Vagina (tissue), 2 donors: ENCODE measurements around the gene LIG1. TPM values are rescaled to one million over a fixed set of nuclear protein-coding genes. Genes with fewer than 3 reads are reported as not detected.
A peak's percentile ranks its signal among the peaks of the same experiment; 100 is the strongest.

Experiments used
- DNase-seq, 2 donors: peaks; one replicate each; pipeline ENCODE4 v3.0.0-alpha.2; 2017; ENCODE audit errors: extremely low spot score in 2 of 2
- H3K27ac ChIP-seq: fragments of 200-600 bp; sonication (generic); one replicate; pipeline ENCODE4 v1.5.1; 2019
- H3K27me3 ChIP-seq: fragments of 200-600 bp; sonication (generic); one replicate; pipeline ENCODE4 v1.5.1; 2019
- H3K36me3 ChIP-seq, 2 donors: fragments of 200-600 bp; sonication (generic); one replicate each; pipeline ENCODE4 v1.5.1; 2017 to 2019
- H3K4me1 ChIP-seq: fragments of 200-600 bp; sonication (generic); one replicate; pipeline ENCODE4 v1.5.1; 2019
- H3K4me3 ChIP-seq, 2 donors: fragments of 200-600 bp; sonication (generic); 1 replicate in 1 of 2; 2 replicates in 1 of 2; pipeline ENCODE4 v1.5.1; 2016 to 2019
- H3K9me3 ChIP-seq: fragments of 200-600 bp; sonication (generic); one replicate; pipeline ENCODE4 v1.5.1; 2019
- CTCF ChIP-seq, 3 experiments: fragments of 450-650 bp in 2 of 3; fragments of 200-600 bp in 1 of 3; sonication (generic) in 1 of 3; IDR thresholded peaks; one replicate each; pipeline ENCODE4 v1.5.1; 2017 to 2019; ENCODE audit warnings: antibody characterized with exemption in 3 of 3, mild to moderate bottlenecking in 2 of 3, moderate library complexity in 2 of 3
- POLR2A ChIP-seq, 2 donors: fragments of 450-650 bp; IDR thresholded peaks; one replicate each; pipeline ENCODE4 v1.6.1; 2017; ENCODE audit warnings: antibody characterized with exemption in 2 of 2, mild to moderate bottlenecking in 2 of 2, moderate library complexity in 2 of 2
- POLR2AphosphoS5 ChIP-seq, 2 donors: sonication (generic); formaldehyde crosslinking; IDR thresholded peaks; one replicate each; pipeline ENCODE4 v1.9.0; 2017; ENCODE audit warnings: antibody characterized with exemption in 2 of 2, mild to moderate bottlenecking in 2 of 2, low read depth in 1 of 2; ENCODE audit not compliant: insufficient read depth in 1 of 2
- intact Hi-C: fragments of 100-400 bp; cut with DNase I; formaldehyde crosslinking; loops from one replicate; pipeline ENCODE4 v1.15.1; 2023
- total RNA-seq: library from RNA; depleted of rRNA; stranded (reverse); fragments of >200 nt; gene quantifications from one replicate; pipeline ENCODE4 v1.2.3, GENCODE V29; 2016

LIG1 gene
- total RNA-seq, 1 donor from 2014 or later: 10.8 TPM

GRCh38 chr19:48152551-48152950, 17.6 kb downstream of the LIG1 start:
- no peaks in the 10 kb centered on the region for H3K9me3 ChIP-seq
- H3K4me1 ChIP-seq: no peaks in the 10 kb centered on the region
- no peaks in the 10 kb centered on the region for H3K27me3 ChIP-seq
- no peak for DNase-seq
- H3K27ac ChIP-seq: no peak overlapping the region
- peak in 1 of 2 donors; percentile 40 for TF ChIP-seq POLR2AphosphoS5 (IDR thresholded peaks at IDR 0.05; ENCODE audit: insufficient read depth in 1 of 2, low read depth in 1 of 2)
- TF ChIP-seq CTCF (IDR thresholded peaks at IDR 0.05): peak; percentile 72 to 84 (median 81)
- no peak for TF ChIP-seq POLR2A (IDR thresholded peaks at IDR 0.05)
- no peak overlapping the region for H3K4me3 ChIP-seq
- intact Hi-C loops: loop anchor here (5.0 kb wide), 1 partner anchor 45 kb away; no protein-coding TSS in a partner anchor
- no peaks in the 10 kb centered on the region for H3K36me3 ChIP-seq

GRCh38 chr19:48149430-48149829, 20.7 kb downstream of the LIG1 start:
- Histone ChIP-seq H3K36me3 (no peaks in the 10 kb centered on the region), H3K27ac (peak overlapping the region; percentile 37), H3K9me3 (no peaks in the 10 kb centered on the region), H3K4me1 (no peaks in the 10 kb centered on the region), H3K27me3 (no peaks in the 10 kb centered on the region), H3K4me3 (no peak overlapping the region)
- no peak for DNase-seq
- intact Hi-C loops: no loop called here
- no peak for TF ChIP-seq POLR2AphosphoS5 (IDR thresholded peaks at IDR 0.05; ENCODE audit: insufficient read depth in 1 of 2, low read depth in 1 of 2)
- TF ChIP-seq CTCF (IDR thresholded peaks at IDR 0.05): no peak
- TF ChIP-seq POLR2A (IDR thresholded peaks at IDR 0.05): no peak

DNA sequence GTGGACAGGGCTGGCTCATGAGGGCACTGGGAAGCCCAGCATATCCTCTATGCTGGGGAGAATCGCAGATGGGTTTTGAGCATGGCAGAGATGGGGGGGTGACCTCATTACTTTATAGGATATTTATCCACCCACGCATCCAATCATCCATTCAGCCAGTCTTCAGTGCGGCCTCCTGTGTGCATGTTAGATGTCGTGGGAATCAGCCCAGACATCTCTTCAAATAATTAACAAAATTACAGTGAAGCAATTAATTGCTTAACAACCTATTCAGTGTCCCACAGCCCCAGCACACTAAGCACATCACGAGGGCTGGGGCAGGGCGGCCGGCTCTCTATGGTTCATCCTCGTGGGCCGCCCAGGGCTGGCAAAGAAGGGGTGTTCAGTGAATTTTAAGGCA, 21.6 kb downstream of the LIG1 start:
- TF ChIP-seq CTCF (IDR thresholded peaks at IDR 0.05): no peak
- no peak for TF ChIP-seq POLR2A (IDR thresholded peaks at IDR 0.05)
- no peak for TF ChIP-seq POLR2AphosphoS5 (IDR thresholded peaks at IDR 0.05; ENCODE audit: insufficient read depth in 1 of 2, low read depth in 1 of 2)
- no peak overlapping the region for H3K27ac ChIP-seq
- no peaks in the 10 kb centered on the region for H3K9me3 ChIP-seq
- intact Hi-C loops: no loop called here
- no peaks in the 10 kb centered on the region for H3K36me3 ChIP-seq
- no peak overlapping the region for H3K4me3 ChIP-seq
- DNase-seq: no peak
- H3K27me3 ChIP-seq: no peaks in the 10 kb centered on the region
- H3K4me1 ChIP-seq: no peaks in the 10 kb centered on the region

- H3K27me3 ChIP-seq: no peaks in the 10 kb centered on the region
- DNase-seq: no peak
- H3K4me1 ChIP-seq: no peaks in the 10 kb centered on the region
- no peak for TF ChIP-seq POLR2A (IDR thresholded peaks at IDR 0.05)
- TF ChIP-seq POLR2AphosphoS5 (IDR thresholded peaks at IDR 0.05; ENCODE audit: insufficient read depth in 1 of 2, low read depth in 1 of 2): no peak
- no peak for TF ChIP-seq CTCF (IDR thresholded peaks at IDR 0.05)
- intact Hi-C loops: no loop called here
- H3K9me3 ChIP-seq: no peaks in the 10 kb centered on the region
- peaks cover 0 to 7% of the 10 kb centered on the region in 2 donors for H3K36me3 ChIP-seq
- H3K4me3 ChIP-seq: no peak overlapping the region
- no peak overlapping the region for H3K27ac ChIP-seq
These were observed 22.5 kb downstream of the LIG1 start for GRCh38 chr19:48147597-48148175.

DNA sequence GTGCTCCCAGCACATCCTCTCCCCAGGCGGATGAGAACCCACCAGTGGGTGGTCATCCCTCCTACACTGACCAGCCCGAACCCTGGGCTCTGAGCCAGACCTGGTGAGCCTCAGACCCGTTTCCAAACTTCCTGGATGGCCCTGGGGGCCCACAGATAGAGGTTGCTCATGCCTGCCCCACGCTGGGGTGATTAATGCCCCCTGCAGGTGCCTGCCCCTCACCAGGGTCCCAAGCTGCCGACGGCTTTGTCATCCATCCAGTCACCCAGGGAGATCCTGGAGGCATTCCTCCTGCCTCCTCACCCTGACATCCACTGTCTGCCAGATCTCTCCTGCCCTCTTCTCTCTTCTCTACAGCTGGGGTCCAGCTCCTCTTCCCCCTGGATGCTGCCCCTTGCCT, 31.1 kb downstream of the LIG1 start:
- H3K27me3 ChIP-seq: no peaks in the 10 kb centered on the region
- intact Hi-C loops: no loop called here
- peaks cover 0 to 9% of the 10 kb centered on the region in 2 donors for H3K36me3 ChIP-seq
- no peaks in the 10 kb centered on the region for H3K4me1 ChIP-seq
- H3K4me3 ChIP-seq: no peak overlapping the region
- H3K9me3 ChIP-seq: no peaks in the 10 kb centered on the region
- H3K27ac ChIP-seq: no peak overlapping the region
- DNase-seq: no peak
- TF ChIP-seq POLR2A (IDR thresholded peaks at IDR 0.05) (no peak), POLR2AphosphoS5 (IDR thresholded peaks at IDR 0.05; ENCODE audit: insufficient read depth in 1 of 2, low read depth in 1 of 2) (no peak), CTCF (IDR thresholded peaks at IDR 0.05) (no peak)
